Adipose tissue (tissue), 3 donors: Measurements from ENCODE around the gene TMEM131L. TPM values are rescaled to one million over a fixed set of nuclear protein-coding genes. Genes with fewer than 3 reads are reported as not detected.
"Not testable (repeated sequence)": the region's sequence is repeated elsewhere in the genome, so short reads cannot be mapped to it uniquely, and the experiment has no call there.

ENCODE experiments used
- H3K27ac ChIP-seq: one replicate; pipeline ENCODE4 v1.5.1; 2013; ENCODE audit warnings: low read depth, low read length
- WGBS, 3 donors: extraction: QIAGEN DNeasy Blood & Tissue Kit; methylation state at CpG; one replicate each; pipeline ENCODE4 v1.1.7; 2013; 5-methylcytosine and 5-hydroxymethylcytosine counted together
- polyA plus RNA-seq, 3 donors: library from polyadenylated mRNA; stranded (reverse); fragments of 200-250 nt; gene quantifications; one replicate each; pipeline ENCODE4 v1.2.3, GENCODE V29; 2013
- donor health status: healthy with polysubstance abuse.
- donor health status: Bipolar disorder and iron deficiency.
- donor health status: healthy.

TMEM131L gene
- polyA plus RNA-seq, 3 donors = 5.8 to 19.1 (median 17.5) TPM

- 93 to 100% (median 96%) methylated on average over 3 of the region's 3 CpGs for WGBS, 3 donors
- H3K27ac ChIP-seq = not testable (repeated sequence)
Measured at GRCh38 chr4:153548907-153549306, 82.7 kb downstream of the TMEM131L start.

- 86 to 96% (median 93%) methylated on average over 1 of the region's 1 CpG for WGBS, 3 donors
- H3K27ac ChIP-seq = no peak overlapping the region
Measured at GRCh38 chr4:153549405-153549804, 83.2 kb downstream of the TMEM131L start.

GRCh38 chr4:153553155-153553818 lies 87.1 kb downstream of the TMEM131L start:
- H3K27ac ChIP-seq = no peak overlapping the region
- WGBS, 3 donors = 60 to 91% (median 75%) methylated on average over 6 of the region's 6 CpGs

- H3K27ac ChIP-seq = no peak overlapping the region
Measured at GRCh38 chr4:153553819-153554170, 87.6 kb downstream of the TMEM131L start.

GRCh38 chr4:153555730-153556434 lies 89.7 kb downstream of the TMEM131L start:
- H3K27ac ChIP-seq = no peak overlapping the region
- 26 to 43% (median 36%) methylated on average over 5 of the region's 5 CpGs for WGBS, 3 donors

- WGBS, 3 donors = 55 to 63% (median 58%) methylated on average over 3 of the region's 3 CpGs
- no peak overlapping the region for H3K27ac ChIP-seq
Measured at GRCh38 chr4:153556435-153556815, 90.3 kb downstream of the TMEM131L start.

GRCh38 chr4:153560908-153561307 lies 94.7 kb downstream of the TMEM131L start:
- no peak overlapping the region for H3K27ac ChIP-seq
- WGBS, 3 donors = 80 to 98% (median 83%) methylated on average over 1 of the region's 1 CpG

- 37 to 69% (median 64%) methylated on average over 7 of the region's 7 CpGs for WGBS, 3 donors
Measured at GRCh38 chr4:153564630-153565525, 98.7 kb downstream of the TMEM131L start.

GRCh38 chr4:153566631-153567150 lies 100.5 kb downstream of the TMEM131L start:
- H3K27ac ChIP-seq = no peak overlapping the region
- WGBS, 3 donors = 45 to 86% (median 83%) methylated on average over 8 of the region's 8 CpGs

More at GRCh38 chr4:153564630-153565525, 98.7 kb downstream of the TMEM131L start:
- no peak overlapping the region for H3K27ac ChIP-seq

- WGBS, 3 donors = 91 to 98% (median 97%) methylated on average over 3 of the region's 3 CpGs
- not testable (repeated sequence) for H3K27ac ChIP-seq
Measured at GRCh38 chr4:153567660-153568059, 101.5 kb downstream of the TMEM131L start.

- WGBS, 3 donors = 89 to 95% (median 90%) methylated on average over 12 of the region's 12 CpGs
- H3K27ac ChIP-seq = no peak overlapping the region
Measured at GRCh38 chr4:153570228-153570973, 104.2 kb downstream of the TMEM131L start.

GRCh38 chr4:153571006-153571545 lies 104.9 kb downstream of the TMEM131L start:
- WGBS, 3 donors = 83 to 90% (median 90%) methylated on average over 4 of the region's 4 CpGs
- no peak overlapping the region for H3K27ac ChIP-seq

GRCh38 chr4:153572609-153573008 lies 106.4 kb downstream of the TMEM131L start:
- H3K27ac ChIP-seq = no peak overlapping the region
- 94 to 99% (median 98%) methylated on average over 3 of the region's 3 CpGs for WGBS, 3 donors

- no peak overlapping the region for H3K27ac ChIP-seq
- 63 to 96% (median 95%) methylated on average over 7 of the region's 7 CpGs for WGBS, 3 donors
Measured at GRCh38 chr4:153573221-153573620, 107.1 kb downstream of the TMEM131L start.

GRCh38 chr4:153573881-153574802 lies 108.0 kb downstream of the TMEM131L start:
- H3K27ac ChIP-seq = no peak overlapping the region
- WGBS, 3 donors = 62 to 83% (median 81%) methylated on average over 4 of the region's 4 CpGs

GRCh38 chr4:153576443-153576774 lies 110.2 kb downstream of the TMEM131L start:
- WGBS, 3 donors = 46 to 60% (median 52%) methylated on average over 2 of the region's 2 CpGs
- no peak overlapping the region for H3K27ac ChIP-seq

GRCh38 chr4:153577053-153577452 lies 110.9 kb downstream of the TMEM131L start:
- no peak overlapping the region for H3K27ac ChIP-seq
- 57 to 89% (median 85%) methylated on average over 5 of the region's 5 CpGs for WGBS, 3 donors
